HepG2 (cell line): ENCODE data around the gene LRIG3. TPM values are rescaled to one million over a fixed set of nuclear protein-coding genes. Genes with fewer than 3 reads are reported as not detected.

Source experiments
- ATAC-seq: fragments of 200-7000 bp; cut with Tn5 transposase; 3 replicates; pipeline ENCODE4 v1.9.1; 2020; ENCODE audit warnings: mild to moderate bottlenecking, moderate library complexity
- BruUV-seq: library from RNA; stranded (reverse); fragments of 400-500 nt; replicated peaks from 2 replicates; lab custom pipeline; 2021; lab: Mats Ljungman, UMichigan
- CTCF ChIA-PET: fragments of 300-600 bp; formaldehyde crosslinking; extraction: SDS; loops from one replicate; lab custom pipeline; 2021; ENCODE audit warnings: low total read pairs, inconsistent platforms, low intra/inter-chr PET ratio; lab: Yijun Ruan, JAX
- POLR2A ChIA-PET: fragments of 350-600 bp; sonication (Branson Sonifier 250); formaldehyde crosslinking; loops from one replicate; lab custom pipeline; 2020; ENCODE audit warnings: antibody characterized with exemption, inconsistent platforms; lab: Yijun Ruan, JAX
- DNase-seq: peaks from one replicate; pipeline ENCODE4 v3.0.0-alpha.2; 2015; ENCODE audit warnings: low spot score
- FAIRE-seq: peaks from 3 replicates; lab custom pipeline; 2011; peaks lifted over from hg19 to GRCh38; lab: Jason Lieb, UNC
- H2AFZ ChIP-seq: one replicate; pipeline ENCODE4 v1.6.1; 2011; ENCODE audit warnings: low read length, inconsistent platforms
- H3K27ac ChIP-seq: fragments of 300-600 bp; 3 replicates; pipeline ENCODE4 v1.8.0; 2011; ENCODE audit warnings: mixed run types, mild to moderate bottlenecking, mixed read lengths, low read length, inconsistent platforms; ENCODE audit not compliant: insufficient read depth; ENCODE audit errors: extremely low read length
- H3K27me3 ChIP-seq, 2 experiments: fragments of 200-600 bp in 1 of 2; 2 replicates in 1 of 2; 3 replicates in 1 of 2; pipeline versions ENCODE4 v1.6.0 to v1.8.0; 2011; ENCODE audit warnings: low read length in 2 of 2, mild to moderate bottlenecking in 2 of 2, moderate library complexity in 2 of 2, inconsistent platforms in 1 of 2; ENCODE audit not compliant: insufficient read depth in 2 of 2, control insufficient read depth in 1 of 2
- H3K36me3 ChIP-seq, 2 experiments: fragments of 200-600 bp in 1 of 2; replicated peaks in 1 of 2; 2 replicates in 1 of 2; 3 replicates in 1 of 2; pipeline versions ENCODE4 v1.5.1 to v1.8.0; 2011; ENCODE audit warnings: low read length in 2 of 2, inconsistent platforms in 1 of 2; ENCODE audit not compliant: insufficient read depth in 2 of 2, control insufficient read depth in 1 of 2
- H3K4me1 ChIP-seq: 2 replicates; pipeline ENCODE4 v1.5.1; 2012; ENCODE audit warnings: low read length, inconsistent platforms; ENCODE audit not compliant: insufficient read depth
- H3K4me2 ChIP-seq: 2 replicates; pipeline ENCODE4 v1.6.0; 2011; ENCODE audit warnings: low read depth, low read length, inconsistent platforms
- H3K4me3 ChIP-seq, 3 experiments: fragments of 200-600 bp in 1 of 3; sonication (generic), shearing (Covaris generic) in 1 of 3; replicated peaks in 1 of 3; 2 replicates each; pipeline ENCODE4 v1.5.1; 2011 to 2016; ENCODE audit warnings: low read length in 3 of 3, inconsistent platforms in 2 of 3, low read depth in 2 of 3, mild to moderate bottlenecking in 2 of 3, control low read depth in 1 of 3, mixed read lengths in 1 of 3; ENCODE audit not compliant: insufficient read depth in 1 of 3
- H3K79me2 ChIP-seq: one replicate; pipeline ENCODE4 v1.6.1; 2011; ENCODE audit warnings: low read length, inconsistent platforms; ENCODE audit not compliant: insufficient read depth
- H3K9ac ChIP-seq: 2 replicates; pipeline ENCODE4 v1.6.0; 2011; ENCODE audit warnings: mild to moderate bottlenecking, low read depth, low read length, inconsistent platforms; ENCODE audit not compliant: insufficient read depth
- H3K9me3 ChIP-seq: 2 replicates; pipeline ENCODE4 v1.5.1; 2012; ENCODE audit warnings: mild to moderate bottlenecking, low read length
- H4K20me1 ChIP-seq: 2 replicates; pipeline ENCODE4 v1.6.0; 2011; ENCODE audit warnings: inconsistent platforms, mild to moderate bottlenecking, low read length, moderate library complexity; ENCODE audit not compliant: insufficient read depth
- CBX1 ChIP-seq: IDR thresholded peaks from one replicate; pipeline ENCODE4 v1.6.1; 2016; ENCODE audit warnings: antibody characterized with exemption, low read depth
- EEA1 ChIP-seq: sonication (generic); formaldehyde crosslinking; IDR thresholded peaks from 2 replicates; pipeline ENCODE4 v1.5.1; 2020; ENCODE audit warnings: mild to moderate bottlenecking, missing genetic modification reagents, borderline replicate concordance
- ESRRA ChIP-seq: sonication (generic); formaldehyde crosslinking; IDR thresholded peaks from 2 replicates; pipeline ENCODE4 v1.5.1; 2020; ENCODE audit warnings: mild to moderate bottlenecking, low read depth, missing genetic modification reagents
- GLI4 ChIP-seq: sonication (generic); formaldehyde crosslinking; IDR thresholded peaks from 2 replicates; pipeline ENCODE4 v1.5.1; 2020; ENCODE audit warnings: missing genetic modification reagents, mild to moderate bottlenecking, moderate library complexity, borderline replicate concordance
- HES4 ChIP-seq: sonication (generic); formaldehyde crosslinking; IDR thresholded peaks from 2 replicates; pipeline ENCODE4 v1.9.0; 2021; ENCODE audit warnings: mild to moderate bottlenecking, missing genetic modification reagents, borderline replicate concordance
- IKZF1 ChIP-seq: fragments of 450-650 bp; IDR thresholded peaks from 2 replicates; pipeline ENCODE4 v1.7.1; 2016
- KLF6 ChIP-seq: IDR thresholded peaks from 2 replicates; pipeline ENCODE4 v1.8.0; 2016; ENCODE audit warnings: missing biosample characterization, missing genetic modification reagents
- MAZ ChIP-seq, 2 experiments: sonication (generic) in 1 of 2; formaldehyde crosslinking in 1 of 2; IDR thresholded peaks; 2 replicates each; pipeline versions ENCODE4 v1.5.0 to v1.6.1; 2012 to 2020; ENCODE audit warnings: low read depth in 2 of 2, mild to moderate bottlenecking in 2 of 2, borderline replicate concordance in 1 of 2, improper control_type of control experiment in 1 of 2, low read length in 1 of 2, missing genetic modification reagents in 1 of 2, moderate library complexity in 1 of 2
- MED8 ChIP-seq: sonication (generic); formaldehyde crosslinking; IDR thresholded peaks from 2 replicates; pipeline ENCODE4 v1.8.1; 2023; ENCODE audit warnings: mild to moderate bottlenecking, missing genetic modification reagents; ENCODE audit not compliant: insufficient replicate concordance
- MLLT10 ChIP-seq: sonication (generic); formaldehyde crosslinking; IDR thresholded peaks from 2 replicates; pipeline ENCODE4 v1.4.0; 2020; ENCODE audit warnings: missing genetic modification reagents
- MYPOP ChIP-seq: sonication (generic); formaldehyde crosslinking; IDR thresholded peaks from 2 replicates; pipeline ENCODE4 v1.8.1; 2023; ENCODE audit warnings: mild to moderate bottlenecking, moderate library complexity, missing genetic modification reagents
- NFE2L2 ChIP-seq: fragments of 150-350 bp; IDR thresholded peaks from 2 replicates; pipeline ENCODE4 v1.6.1; 2014; ENCODE audit warnings: low read length
- NR0B2 ChIP-seq: sonication (generic); formaldehyde crosslinking; IDR thresholded peaks from 2 replicates; pipeline ENCODE4 v1.4.0; 2020; ENCODE audit warnings: mild to moderate bottlenecking, missing genetic modification reagents
- PBX3 ChIP-seq: sonication (generic); formaldehyde crosslinking; IDR thresholded peaks from 2 replicates; pipeline ENCODE4 v1.8.1; 2023; ENCODE audit warnings: missing genetic modification reagents, inconsistent platforms, borderline replicate concordance
- SAP130 ChIP-seq: IDR thresholded peaks from 2 replicates; pipeline ENCODE4 v1.6.1; 2016; ENCODE audit warnings: low read depth
- SMYD3 ChIP-seq: sonication (generic); formaldehyde crosslinking; IDR thresholded peaks from 2 replicates; pipeline ENCODE4 v1.8.1; 2023; ENCODE audit warnings: mild to moderate bottlenecking, missing genetic modification reagents
- SRY ChIP-seq: sonication (generic); formaldehyde crosslinking; IDR thresholded peaks from 2 replicates; pipeline ENCODE4 v1.8.0; 2022; ENCODE audit warnings: mild to moderate bottlenecking, missing genetic modification reagents
- TBL1XR1 ChIP-seq: fragments of 150-350 bp; IDR thresholded peaks from 2 replicates; pipeline ENCODE4 v1.6.1; 2014; ENCODE audit warnings: borderline replicate concordance, low read length; ENCODE audit not compliant: partially characterized antibody
- TCF7L2 ChIP-seq: IDR thresholded peaks from 2 replicates; pipeline ENCODE4 v1.6.1; 2011; ENCODE audit warnings: mild to moderate bottlenecking, low read depth, low read length, moderate library complexity
- WGBS: methylation state at CpG from one replicate; pipeline ENCODE4 v1.1.6; 2017; ENCODE audit warnings: low lambda C conversion rate; 5-methylcytosine and 5-hydroxymethylcytosine counted together
- in situ Hi-C: cut with HindIII; loops from 2 replicates; pipeline ENCODE4 v1.10.0; 2017; ENCODE audit warnings: low pct_unique_long_range_greater_than_20kb; ENCODE audit not compliant: extremely low pct_ligation_motif_present
- intact Hi-C: fragments of 100-400 bp; cut with micrococcal nuclease; formaldehyde crosslinking; loops from one replicate; pipeline ENCODE4 v1.10.0; 2022; ENCODE audit not compliant: unreplicated experiment
- polyA plus RNA-seq, 8 experiments: library from polyadenylated mRNA; depleted of rRNA in 3 of 8; stranded (reverse) in 7 of 8; unstranded in 1 of 8; fragments of >200 nt; fragmentation: Illumina TruSeq in 4 of 8; extraction: Trizol in 4 of 8; gene quantifications; 2 replicates each; pipeline versions ENCODE4 v1.2.1 to v1.2.3, GENCODE V29; 2011 to 2016; ENCODE audit warnings: low read depth in 4 of 8, missing spikeins in 1 of 8, mixed read lengths in 1 of 8; ENCODE audit not compliant: insufficient read depth in 1 of 8
- total RNA-seq, 5 experiments: library from RNA; depleted of rRNA; stranded (reverse); fragments of >200 nt; fragmentation: Illumina TruSeq; extraction: Trizol; gene quantifications; 2 replicates each; pipeline ENCODE4 v1.2.3, GENCODE V29; 2016; ENCODE audit warnings: low read depth in 1 of 5

LRIG3 gene
- total and polyA plus RNA-seq, 2 of the 13 experiments (the other 11 are each of a cell fraction or from before 2014, with no cell fraction given): 7.7 to 17.4 TPM

GRCh38 chr12:58897969-58898368 is 22.3 kb downstream of the LRIG3 start:
- Histone ChIP-seq H3K4me3 (no peak overlapping the region), H3K4me2 (no peak overlapping the region), H3K27ac (no peak overlapping the region), H3K27me3 (no peaks in the 10 kb centered on the region; a peak in 1 of 5 replicates), H4K20me1 (no peaks in the 10 kb centered on the region), H3K36me3 (no peaks in the 10 kb centered on the region), H3K4me1 (no peaks in the 10 kb centered on the region), H3K79me2 (no peaks in the 10 kb centered on the region), H2AFZ (no peak overlapping the region), H3K9me3 (no peaks in the 10 kb centered on the region), H3K9ac (no peak overlapping the region)
- ChIA-PET CTCF (no interaction called here), POLR2A (no interaction called here)
- no peak for DNase-seq
- intact Hi-C loops: no loop called here
- 95% methylated on average over 4 of the region's 4 CpGs for WGBS
- BruUV-seq: no TSS peak
- no peak for FAIRE-seq
- no peak for ATAC-seq
- in situ Hi-C loops: no loop called here
- TF ChIP-seq TBL1XR1: no peak
- no peak for TF ChIP-seq MAZ (IDR thresholded peaks at IDR 0.05; ENCODE audit: borderline replicate concordance, low read depth, low read length)
- TF ChIP-seq MAZ (CRISPR knock-in tag; IDR thresholded peaks at IDR 0.05; ENCODE audit: low read depth): no peak
- TF ChIP-seq ESRRA: no peak
- no peak for TF ChIP-seq MYPOP (CRISPR knock-in tag)
- TF ChIP-seq SAP130 (CRISPR knock-in tag): no peak
- TF ChIP-seq SMYD3 (CRISPR knock-in tag): no peak
- TF ChIP-seq CBX1: no peak
- no peak for TF ChIP-seq MLLT10

- no peak overlapping the region for H3K9ac ChIP-seq
- 91% methylated on average over 1 of the region's 1 CpG for WGBS
- H3K4me3 ChIP-seq: no peak overlapping the region
- ChIA-PET CTCF (no interaction called here), POLR2A (no interaction called here)
- H3K27ac ChIP-seq: no peak overlapping the region
- no peaks in the 10 kb centered on the region for H3K36me3 ChIP-seq
- DNase-seq (no peak), ATAC-seq (no peak), FAIRE-seq (no peak)
- H3K79me2 ChIP-seq: no peaks in the 10 kb centered on the region
- no peak overlapping the region for H2AFZ ChIP-seq
- H3K4me2 ChIP-seq: no peak overlapping the region
- H3K9me3 ChIP-seq: no peaks in the 10 kb centered on the region
- H4K20me1 ChIP-seq: no peaks in the 10 kb centered on the region
- no peaks in the 10 kb centered on the region for H3K27me3 ChIP-seq
- no peaks in the 10 kb centered on the region for H3K4me1 ChIP-seq
- intact Hi-C loops (no loop called here), in situ Hi-C loops (no loop called here)
- BruUV-seq: no TSS peak
- TF ChIP-seq MED8 (CRISPR knock-in tag): no peak
- TF ChIP-seq HES4 (CRISPR knock-in tag): no peak
- TF ChIP-seq SRY: no peak
- TF ChIP-seq KLF6 (CRISPR knock-in tag): no peak
- no peak for TF ChIP-seq NR0B2 (CRISPR knock-in tag)
- TF ChIP-seq EEA1: no peak
- no peak for TF ChIP-seq IKZF1
- no peak for TF ChIP-seq PBX3
- TF ChIP-seq NFE2L2: no peak
- TF ChIP-seq GLI4: no peak
- no peak for TF ChIP-seq TCF7L2
Measured at GRCh38 chr12:58896278-58896677, 24.0 kb downstream of the LRIG3 start.
